Caco-2 (cell line): ENCODE results near the gene ZNF91. TPM values are rescaled to one million over a fixed set of nuclear protein-coding genes. Genes with fewer than 3 reads are reported as not detected.

Experiments used
- BruUV-seq: library from RNA; stranded (reverse); fragments of 400-500 nt; replicated peaks from 2 replicates; lab custom pipeline; 2021; lab: Mats Ljungman, UMichigan
- CTCF ChIA-PET: fragments of 300-600 bp; sonication (Branson Sonifier 250); formaldehyde crosslinking; loops from one replicate; lab custom pipeline; 2022; ENCODE audit warnings: antibody characterized with exemption; lab: Charles Lee
- POLR2A ChIA-PET: fragments of 300-600 bp; sonication (Branson Sonifier 250); formaldehyde crosslinking; loops from one replicate; lab custom pipeline; 2022; ENCODE audit warnings: antibody characterized with exemption; lab: Charles Lee
- DNase-seq, 2 experiments: peaks; one replicate each; pipeline versions ENCODE4 v3.0.0 to v3.0.0-alpha.2; 2020 to 2022
- H3K27me3 ChIP-seq: replicated peaks from 2 replicates; pipeline ENCODE4 v1.6.0; 2011; ENCODE audit warnings: low read length; ENCODE audit not compliant: control insufficient read depth, insufficient read depth
- H3K36me3 ChIP-seq: 2 replicates; pipeline ENCODE4 v1.5.1; 2011; ENCODE audit warnings: low read length; ENCODE audit not compliant: control insufficient read depth, insufficient read depth
- H3K4me1 ChIP-seq: fragments of 250-450 bp; sonication (Bioruptor Pico); 2 replicates; pipeline ENCODE4 v1.5.1; 2020; ENCODE audit warnings: mild to moderate bottlenecking
- H3K4me3 ChIP-seq: 2 replicates; pipeline ENCODE4 v1.5.1; 2011; ENCODE audit warnings: low read depth, mild to moderate bottlenecking, control low read depth, low read length
- H3K9me3 ChIP-seq: fragments of 250-450 bp; sonication (Bioruptor Pico); 2 replicates; pipeline ENCODE4 v1.5.1; 2020; ENCODE audit warnings: mild to moderate bottlenecking, moderate library complexity
- H3K27ac Mint-ChIP-seq: one replicate; pipeline ENCODE4 v1.8.0; 2022; ENCODE audit warnings: mixed read lengths; ENCODE audit not compliant: unreplicated experiment
- H3K27me3 Mint-ChIP-seq: one replicate; pipeline ENCODE4 v1.8.0; 2022; ENCODE audit warnings: mixed read lengths; ENCODE audit not compliant: insufficient read depth, unreplicated experiment
- H3K36me3 Mint-ChIP-seq: one replicate; pipeline ENCODE4 v1.8.0; 2022; ENCODE audit warnings: mild to moderate bottlenecking, mixed read lengths; ENCODE audit not compliant: insufficient read depth, unreplicated experiment
- H3K4me1 Mint-ChIP-seq: one replicate; pipeline ENCODE4 v1.8.0; 2022; ENCODE audit warnings: low read depth, mixed read lengths; ENCODE audit not compliant: unreplicated experiment
- H3K4me3 Mint-ChIP-seq: one replicate; pipeline ENCODE4 v1.8.0; 2022; ENCODE audit warnings: mild to moderate bottlenecking, moderate library complexity, mixed read lengths; ENCODE audit not compliant: unreplicated experiment
- H3K9me3 Mint-ChIP-seq: one replicate; pipeline ENCODE4 v1.8.0; 2022; ENCODE audit warnings: mixed read lengths; ENCODE audit not compliant: unreplicated experiment
- CTCF ChIP-seq, 2 experiments: fragments of 200-600 bp in 1 of 2; IDR thresholded peaks; 1 replicate in 1 of 2; 2 replicates in 1 of 2; pipeline versions ENCODE4 v1.5.1 to v1.8.0; 2011 to 2022; ENCODE audit warnings: antibody characterized with exemption in 1 of 2, control low read depth in 1 of 2, inconsistent platforms in 1 of 2, low read depth in 1 of 2, low read length in 1 of 2, mild to moderate bottlenecking in 1 of 2, moderate library complexity in 1 of 2; ENCODE audit not compliant: insufficient read depth in 1 of 2, severe bottlenecking in 1 of 2, unreplicated experiment in 1 of 2
- intact Hi-C: fragments of 100-400 bp; cut with micrococcal nuclease; formaldehyde crosslinking; loops from one replicate; pipeline ENCODE4 v1.10.0; 2022; ENCODE audit not compliant: unreplicated experiment
- total RNA-seq: library from RNA; stranded (reverse); gene quantifications from 2 replicates; pipeline ENCODE4 v1.2.3, GENCODE V29; 2022

ZNF91 gene
- total RNA-seq, 1 experiment from 2014 or later = 23.7 TPM

GRCh38 chr19:23314505-23315251 lies 80.6 kb downstream of the ZNF91 start:
- Mint-ChIP-seq H3K9me3 (peaks cover 30% of the 10 kb centered on the region), H3K4me1 (no peaks in the 10 kb centered on the region), H3K36me3 (no peaks in the 10 kb centered on the region), H3K27me3 (no peaks in the 10 kb centered on the region), H3K27ac (no peak overlapping the region), H3K4me3 (no peak overlapping the region)
- no TSS peak for BruUV-seq
- DNase-seq = no peak
- ChIA-PET CTCF (no interaction called here), POLR2A (no interaction called here)
- H3K4me1 ChIP-seq = no peaks in the 10 kb centered on the region
- H3K27me3 ChIP-seq = no peaks in the 10 kb centered on the region
- no peak overlapping the region for H3K4me3 ChIP-seq
- no peaks in the 10 kb centered on the region for H3K9me3 ChIP-seq
- intact Hi-C loops = no loop called here
- H3K36me3 ChIP-seq = no peaks in the 10 kb centered on the region
- no peak for TF ChIP-seq CTCF (IDR thresholded peaks at IDR 0.05; ENCODE audit: insufficient read depth in 1 of 2, low read depth in 1 of 2, low read length in 1 of 2, severe bottlenecking in 1 of 2, unreplicated experiment in 1 of 2)

GRCh38 chr19:23313196-23313595 lies 82.1 kb downstream of the ZNF91 start:
- Mint-ChIP-seq H3K9me3 (peaks cover 20% of the 10 kb centered on the region), H3K27ac (no peak overlapping the region), H3K4me1 (no peaks in the 10 kb centered on the region), H3K27me3 (no peaks in the 10 kb centered on the region), H3K36me3 (no peaks in the 10 kb centered on the region), H3K4me3 (no peak overlapping the region)
- ChIA-PET POLR2A (no interaction called here), CTCF (no interaction called here)
- H3K4me3 ChIP-seq = no peak overlapping the region
- H3K36me3 ChIP-seq = no peaks in the 10 kb centered on the region
- no peak for TF ChIP-seq CTCF (IDR thresholded peaks at IDR 0.05; ENCODE audit: insufficient read depth in 1 of 2, low read depth in 1 of 2, low read length in 1 of 2, severe bottlenecking in 1 of 2, unreplicated experiment in 1 of 2)
- no peaks in the 10 kb centered on the region for H3K27me3 ChIP-seq
- BruUV-seq = no TSS peak
- no peaks in the 10 kb centered on the region for H3K9me3 ChIP-seq
- intact Hi-C loops = no loop called here
- no peaks in the 10 kb centered on the region for H3K4me1 ChIP-seq
- DNase-seq = no peak

GRCh38 chr19:23312515-23312914 lies 82.8 kb downstream of the ZNF91 start:
- peaks cover 20% of the 10 kb centered on the region for H3K9me3 Mint-ChIP-seq
- no peaks in the 10 kb centered on the region for H3K9me3 ChIP-seq
- BruUV-seq = no TSS peak

More at GRCh38 chr19:23312515-23312914, 82.8 kb downstream of the ZNF91 start:
- Histone ChIP-seq H3K27me3 (no peaks in the 10 kb centered on the region), H3K4me3 (no peak overlapping the region), H3K4me1 (no peaks in the 10 kb centered on the region), H3K36me3 (no peaks in the 10 kb centered on the region)
- no peak for DNase-seq
- ChIA-PET POLR2A (no interaction called here), CTCF (no interaction called here)
- Mint-ChIP-seq H3K27me3 (no peaks in the 10 kb centered on the region), H3K27ac (no peak overlapping the region), H3K4me1 (no peaks in the 10 kb centered on the region), H3K36me3 (peaks cover 2% of the 10 kb centered on the region), H3K4me3 (no peak overlapping the region)
- no peak for TF ChIP-seq CTCF (IDR thresholded peaks at IDR 0.05; ENCODE audit: insufficient read depth in 1 of 2, low read depth in 1 of 2, low read length in 1 of 2, severe bottlenecking in 1 of 2, unreplicated experiment in 1 of 2)
- intact Hi-C loops = no loop called here
